Gastrocnemius medialis (tissue), 4 donors: Measurements from ENCODE around the gene TMUB2. TPM values are rescaled to one million over a fixed set of nuclear protein-coding genes. Genes with fewer than 3 reads are reported as not detected.

Experiments used
- ATAC-seq, 2 donors: fragments of 150-250 bp; one replicate each; pipeline ENCODE4 v1.9.1; 2016
- DNase-seq, 2 donors: peaks; one replicate each; pipeline ENCODE4 v3.0.0-alpha.2; 2019
- H3K27ac ChIP-seq, 4 donors: fragments of 200-600 bp; sonication (generic); 1 replicate in 1 of 4; 2 replicates in 3 of 4; pipeline ENCODE4 v1.5.1; 2016 to 2018; ENCODE audit warnings: mild to moderate bottlenecking in 2 of 4, moderate library complexity in 1 of 4
- H3K27me3 ChIP-seq, 3 donors: fragments of 200-600 bp; sonication (generic) in 2 of 3; 1 replicate in 1 of 3; 2 replicates in 2 of 3; pipeline versions ENCODE4 v1.5.1 to v1.6.0; 2016 to 2019; ENCODE audit warnings: mild to moderate bottlenecking in 1 of 3, moderate library complexity in 1 of 3
- H3K36me3 ChIP-seq, 2 donors: fragments of 200-600 bp; sonication (generic) in 1 of 2; one replicate each; pipeline ENCODE4 v1.5.1; 2017 to 2018
- H3K4me1 ChIP-seq, 2 donors: fragments of 200-600 bp; sonication (generic) in 1 of 2; one replicate each; pipeline ENCODE4 v1.5.1; 2016 to 2017; ENCODE audit warnings: mild to moderate bottlenecking in 2 of 2
- H3K4me3 ChIP-seq, 4 donors: fragments of 200-600 bp; sonication (generic) in 3 of 4; 1 replicate in 1 of 4; 2 replicates in 3 of 4; pipeline ENCODE4 v1.5.1; 2016 to 2019; ENCODE audit warnings: mild to moderate bottlenecking in 2 of 4
- H3K9me3 ChIP-seq, 3 donors: fragments of 200-600 bp; sonication (generic) in 2 of 3; 1 replicate in 1 of 3; 2 replicates in 2 of 3; pipeline ENCODE4 v1.5.1; 2016 to 2019
- CTCF ChIP-seq, 5 experiments: fragments of 450-650 bp in 3 of 5; fragments of 200-600 bp in 2 of 5; sonication (generic) in 2 of 5; IDR thresholded peaks in 4 of 5; conservative IDR thresholded peaks in 1 of 5; 1 replicate in 4 of 5; 2 replicates in 1 of 5; pipeline ENCODE4 v1.5.1; 2016 to 2019; ENCODE audit warnings: antibody characterized with exemption in 5 of 5, mild to moderate bottlenecking in 3 of 5, moderate library complexity in 3 of 5
- POLR2A ChIP-seq, 2 donors: fragments of 450-650 bp; IDR thresholded peaks; one replicate each; pipeline ENCODE4 v1.6.1; 2017; ENCODE audit warnings: antibody characterized with exemption in 2 of 2, mild to moderate bottlenecking in 2 of 2, moderate library complexity in 2 of 2
- in situ Hi-C, 4 donors: fragments of 200-750 bp; cut with MboI; loops; one replicate each; pipeline versions ENCODE4 v1.15.0 to v1.8.0; 2017; ENCODE audit warnings: low sequenced_read_pairs in 4 of 4
- intact Hi-C: fragments of 100-400 bp; cut with DNase I; formaldehyde crosslinking; loops from one replicate; pipeline ENCODE4 v1.15.1; 2023; ENCODE audit warnings: low total_unique reads
- total RNA-seq, 4 donors: library from RNA; depleted of rRNA; stranded (reverse); fragments of >200 nt; gene quantifications; one replicate each; pipeline versions ENCODE4 v1.1.0 to v1.2.3, GENCODE V29; 2016

Gene TMUB2
- total RNA-seq, 4 donors from 2014 or later: 25.6 to 34.7 (median 27.4) TPM

- no peaks in the 10 kb centered on the region for H3K9me3 ChIP-seq
- no peak for ATAC-seq
- H3K4me3 ChIP-seq: no peak overlapping the region
- peak overlapping the region; percentile 93 to 99 (median 96) for H3K27ac ChIP-seq
- intact Hi-C loops: no loop called here
- TF ChIP-seq CTCF (IDR thresholded peaks at IDR 0.05 in 4 of 5, conservative IDR thresholded peaks at IDR 0.05 in 1 of 5) (no peak), POLR2A (IDR thresholded peaks at IDR 0.05) (no peak)
- H3K4me1 ChIP-seq: peaks cover 24 to 35% of the 10 kb centered on the region in 2 donors
- in situ Hi-C loops: no loop called here
- no peak for DNase-seq
- H3K27me3 ChIP-seq: no peaks in the 10 kb centered on the region
- H3K36me3 ChIP-seq: peaks cover 0 to 16% of the 10 kb centered on the region in 2 donors
Observed at GRCh38 chr17:44183024-44183423, 3.7 kb upstream of the TMUB2 start.

GRCh38 chr17:44184212-44184810 lies 2.5 kb upstream of the TMUB2 start:
- Histone ChIP-seq H3K4me3 (no peak overlapping the region), H3K27ac (peak overlapping the region; percentile 93 to 99 (median 96)), H3K9me3 (no peaks in the 10 kb centered on the region), H3K27me3 (no peaks in the 10 kb centered on the region), H3K4me1 (peaks cover 28 to 40% of the 10 kb centered on the region in 2 donors), H3K36me3 (peaks cover 0 to 10% of the 10 kb centered on the region in 2 donors)
- no peak for ATAC-seq
- no peak for TF ChIP-seq POLR2A (IDR thresholded peaks at IDR 0.05)
- no peak for TF ChIP-seq CTCF (IDR thresholded peaks at IDR 0.05 in 4 of 5, conservative IDR thresholded peaks at IDR 0.05 in 1 of 5)
- intact Hi-C loops (no loop called here), in situ Hi-C loops (no loop called here)
- no peak for DNase-seq

GRCh38 chr17:44187131-44187899 lies 543 bp downstream of the TMUB2 start:
- peaks cover 0 to 27% of the 10 kb centered on the region in 2 donors for H3K36me3 ChIP-seq

More at GRCh38 chr17:44187131-44187899, 543 bp downstream of the TMUB2 start:
- in situ Hi-C loops (no loop called here), intact Hi-C loops (loop anchor here (1.0 to 5.0 kb wide), 2 partner anchors 115 to 138 kb away; partner anchors contain the start of gene G6PC3)
- Histone ChIP-seq H3K27me3 (no peaks in the 10 kb centered on the region), H3K4me3 (peak overlapping the region; percentile 88 to 99 (median 90)), H3K9me3 (no peaks in the 10 kb centered on the region), H3K27ac (peak overlapping the region; percentile 93 to 99 (median 96)), H3K4me1 (peaks cover 20 to 32% of the 10 kb centered on the region in 2 donors)
- ATAC-seq (peak; percentile 59 to 60), DNase-seq (no peak)
- TF ChIP-seq CTCF (IDR thresholded peaks at IDR 0.05 in 4 of 5, conservative IDR thresholded peaks at IDR 0.05 in 1 of 5) (no peak), POLR2A (IDR thresholded peaks at IDR 0.05) (no peak)
